HuH-7.5 (cell line): Measurements from ENCODE around the gene CA11.
"Not testable (repeated sequence)": the region's sequence is repeated elsewhere in the genome, so short reads cannot be mapped to it uniquely, and the experiment has no call there.

ENCODE experiments used
- DNase-seq: peaks from one replicate; pipeline ENCODE4 v3.0.0; 2011; ENCODE audit warnings: low spot score

The CA11 gene

DNA sequence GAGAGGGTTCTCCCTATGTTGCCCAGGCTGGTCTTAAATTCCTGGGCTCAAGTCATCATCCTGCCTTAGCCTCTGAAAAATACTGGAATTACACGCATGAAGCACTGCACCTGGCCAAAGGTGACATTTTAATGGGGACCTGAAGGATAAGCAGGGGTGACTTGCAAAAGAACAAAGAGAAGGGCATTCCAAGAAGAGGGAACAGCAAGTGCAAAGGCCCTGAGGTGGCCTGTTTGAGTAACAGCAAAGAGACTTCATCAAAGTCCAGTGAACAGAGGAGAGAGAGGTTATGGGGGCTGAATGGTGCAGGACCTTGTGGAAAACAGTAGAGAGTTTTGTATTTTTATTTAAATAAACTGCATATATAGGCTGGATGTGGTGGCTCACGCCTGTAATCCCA, 4.1 kb downstream of the CA11 start:
- no peak for DNase-seq

DNA sequence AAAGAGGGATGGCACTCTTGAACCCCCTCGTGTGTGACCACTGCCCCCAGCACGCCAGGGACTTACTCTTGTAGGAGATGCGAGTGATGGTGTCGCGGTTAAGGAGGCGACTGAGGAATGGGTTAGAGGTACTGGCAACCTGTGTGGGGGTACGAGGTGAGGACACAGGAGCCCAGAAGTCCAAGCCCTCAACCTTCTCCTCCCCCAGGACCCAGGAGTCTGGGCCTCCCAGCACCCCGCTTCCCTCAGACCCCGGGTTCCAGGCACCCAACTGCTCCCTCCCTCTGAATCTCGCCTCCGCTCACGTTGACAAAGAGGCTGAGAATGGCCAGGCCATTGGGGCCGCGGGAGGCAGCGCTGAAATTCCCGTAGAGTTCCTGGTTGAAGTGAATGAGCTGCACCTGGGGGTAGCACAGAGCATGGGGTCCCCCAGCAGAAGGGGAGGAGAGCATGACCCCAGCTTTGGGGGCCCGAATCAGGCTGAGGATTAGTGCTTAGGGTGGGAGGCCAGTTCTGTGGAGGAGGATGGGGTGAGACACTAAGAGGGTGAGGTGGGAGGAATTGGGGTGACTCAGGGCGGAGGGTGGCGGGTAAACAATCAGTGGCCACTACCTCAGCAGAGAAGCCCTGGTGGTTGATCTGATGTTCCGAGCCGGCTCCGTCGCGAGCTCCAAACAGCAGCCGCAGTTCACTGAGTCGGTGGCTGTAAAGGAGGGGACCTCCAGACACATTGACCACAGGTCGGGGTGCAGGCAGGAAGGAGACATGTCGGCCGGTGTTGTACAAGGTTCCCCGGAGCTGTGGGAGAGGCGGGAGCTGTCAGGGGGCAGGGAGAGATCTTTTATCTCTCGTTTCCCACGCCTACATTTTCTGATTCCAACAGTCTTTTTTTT, 6.3 kb downstream of the CA11 start:
- no peak for DNase-seq

DNA sequence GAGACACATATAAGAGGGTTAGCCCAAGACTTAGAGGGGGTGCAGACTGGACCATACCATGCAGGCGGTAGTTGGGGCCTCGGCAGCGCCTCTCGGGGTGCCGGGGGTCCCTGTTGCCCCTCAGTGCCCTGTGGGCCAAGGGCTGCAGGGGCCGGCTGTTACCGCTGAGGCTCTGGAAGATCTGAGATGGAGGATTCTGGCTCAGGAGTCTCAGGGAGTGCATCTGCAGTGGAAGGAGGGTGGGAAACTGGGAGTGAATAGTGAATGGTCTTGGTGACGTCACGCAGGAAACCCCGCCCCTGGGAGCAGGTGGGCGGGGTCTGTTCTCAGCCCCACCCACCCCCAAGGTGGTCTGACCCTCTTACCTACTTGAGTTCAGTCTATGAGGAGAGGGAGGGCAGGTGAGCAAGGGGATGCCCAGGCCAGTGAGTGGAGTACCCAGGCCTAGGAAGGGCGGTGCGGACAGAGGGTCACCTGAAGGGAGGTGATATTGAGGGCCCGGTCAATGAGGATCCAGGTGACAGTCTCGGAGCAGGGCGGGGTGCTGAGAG, 7.1 kb downstream of the CA11 start:
- DNase-seq = no peak

DNA sequence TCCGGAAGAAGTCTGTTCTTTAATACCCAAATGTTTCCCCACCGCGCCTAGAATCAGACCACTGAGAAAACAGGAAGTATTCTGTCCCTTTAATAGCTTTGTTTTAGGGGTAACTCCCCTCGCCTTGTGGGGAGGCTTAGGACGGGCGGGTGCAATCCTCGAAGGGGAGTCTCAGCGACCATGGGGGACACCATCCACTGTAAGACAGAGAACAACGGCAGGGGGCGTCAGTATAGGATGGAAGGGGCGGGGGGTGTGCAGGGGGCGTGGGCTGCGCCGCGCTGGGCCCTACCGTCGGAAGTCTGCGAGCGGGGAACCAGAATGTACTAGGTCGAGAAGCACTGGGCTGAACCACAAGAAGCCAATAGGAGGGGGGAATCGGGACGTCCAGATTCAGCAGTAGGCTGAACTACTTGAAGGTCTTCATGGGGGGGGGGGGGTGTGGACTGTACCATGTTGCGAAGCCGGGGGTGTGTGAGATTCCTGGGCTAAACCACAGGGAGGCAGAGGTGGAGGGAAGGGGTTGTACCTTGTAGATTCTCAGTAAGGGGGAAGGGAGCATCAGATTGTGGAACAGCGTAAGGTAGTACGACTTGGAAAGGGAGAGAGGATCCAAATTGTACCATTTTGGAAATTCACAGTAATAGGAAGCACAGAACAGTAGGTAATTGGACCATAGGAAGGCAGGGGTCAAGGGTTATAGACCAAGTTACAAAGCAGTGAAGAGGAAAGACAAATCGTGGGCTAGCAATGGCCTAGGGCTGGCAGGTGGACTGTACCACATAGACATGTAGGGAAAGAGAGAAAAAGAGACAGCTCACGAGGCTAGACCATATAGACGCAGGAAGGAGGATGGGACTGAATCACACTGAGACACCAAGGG, 7.8 kb downstream of the CA11 start:
- DNase-seq = peak; percentile 78

DNA sequence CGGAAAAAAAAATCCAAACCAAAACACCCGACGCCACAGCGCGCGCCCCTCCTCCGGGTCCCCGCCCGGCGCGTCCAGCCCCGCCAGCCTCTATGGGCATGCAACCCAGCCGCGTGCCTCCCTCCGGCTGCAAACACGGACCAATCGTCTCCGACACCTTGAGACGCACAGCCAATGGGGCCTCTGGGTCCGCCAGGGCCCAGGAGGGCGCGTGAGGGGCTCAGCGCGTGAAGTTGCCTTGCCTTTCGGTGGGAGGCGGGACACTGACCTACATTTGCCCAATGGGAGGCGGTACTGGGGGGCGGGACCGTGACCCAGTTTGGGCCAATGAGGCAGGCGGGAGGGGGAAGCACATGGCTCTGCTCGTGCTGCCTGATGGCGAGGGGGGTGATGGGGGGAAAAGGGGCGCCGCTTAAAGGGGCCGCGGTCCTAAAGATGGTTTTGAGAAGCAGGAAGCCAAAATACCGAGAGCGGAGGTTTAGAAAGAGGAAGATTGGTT, 8.5 kb downstream of the CA11 start:
- DNase-seq = peak; percentile 97

DNA sequence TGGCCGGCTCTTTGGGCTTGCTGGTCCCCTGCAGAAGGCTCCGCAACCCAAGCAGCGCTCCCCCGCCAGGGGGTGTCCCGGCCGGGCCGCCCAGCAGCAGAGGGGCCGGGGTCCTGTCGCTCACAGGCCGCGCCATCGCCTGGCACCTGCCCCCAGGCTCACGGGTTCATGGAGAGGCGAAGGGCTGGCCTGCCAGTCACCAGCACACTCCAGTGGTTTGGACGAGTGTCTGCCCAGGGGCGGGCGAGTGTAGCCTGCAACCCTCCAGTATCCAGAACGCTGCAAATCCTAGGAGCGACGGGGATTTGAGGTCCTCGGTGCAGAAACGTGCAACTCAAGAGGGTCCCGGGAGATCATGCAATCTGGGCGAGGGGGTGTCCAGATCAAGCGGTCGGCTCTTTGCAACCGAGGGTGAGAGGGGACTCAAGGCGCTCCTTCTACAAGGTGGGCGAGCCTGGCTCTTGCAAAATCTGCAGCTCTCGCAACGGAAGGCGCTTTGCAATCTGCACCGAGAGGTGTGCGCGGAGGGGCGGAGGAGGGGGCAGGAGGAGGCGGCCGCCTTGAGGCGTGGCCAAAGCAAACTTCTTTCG, 9.0 kb downstream of the CA11 start, which contains the start of gene DBP:
TSS of gene DBP (minus strand) at position 521 of the 590 bp plus-strand sequence. CDS start at position 136, 385 bp downstream.
- no peak for DNase-seq

DNA sequence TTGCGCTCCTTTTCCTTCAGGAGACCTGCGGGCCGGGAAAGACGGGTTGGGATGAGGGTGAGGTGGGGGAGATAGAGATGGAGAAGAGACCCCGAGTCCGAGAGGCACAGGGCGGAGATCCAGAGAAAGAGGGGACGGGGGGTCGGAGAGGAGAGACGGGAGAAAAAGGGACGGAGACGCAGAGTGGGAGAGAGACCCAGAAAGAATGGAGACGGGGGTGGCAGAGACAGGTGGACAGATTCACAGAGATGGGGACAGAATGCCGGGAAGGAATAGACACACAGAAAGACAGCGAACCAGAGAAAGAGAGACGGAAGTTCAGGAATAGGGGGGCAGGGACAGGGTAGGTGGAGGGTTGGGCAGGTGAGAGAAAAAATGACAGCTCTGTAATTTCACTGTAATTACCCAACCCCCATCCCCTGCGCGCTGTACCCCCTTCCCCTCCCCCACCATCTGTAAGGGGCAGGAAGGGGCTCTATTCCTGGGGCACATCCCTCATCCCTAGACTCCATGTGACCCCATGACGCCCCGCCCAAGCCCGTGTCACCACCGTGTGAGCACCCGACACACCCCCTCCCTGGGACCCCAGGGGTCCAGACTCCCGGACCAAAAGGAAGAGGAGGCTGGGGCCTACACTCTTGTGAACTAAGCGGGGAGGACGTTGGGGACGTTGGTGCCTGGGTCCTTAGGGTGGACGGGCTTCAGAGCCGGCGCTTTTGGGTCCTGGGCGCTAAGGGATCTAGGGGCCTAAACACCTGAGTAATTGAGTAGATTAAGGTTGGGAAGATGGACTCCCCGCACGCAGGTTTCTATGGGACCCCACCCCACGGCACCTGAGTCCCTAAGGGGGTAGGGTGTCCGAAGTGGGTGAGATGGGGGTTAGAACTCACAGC, 9.8 kb downstream of the CA11 start:
- DNase-seq = no peak

DNA sequence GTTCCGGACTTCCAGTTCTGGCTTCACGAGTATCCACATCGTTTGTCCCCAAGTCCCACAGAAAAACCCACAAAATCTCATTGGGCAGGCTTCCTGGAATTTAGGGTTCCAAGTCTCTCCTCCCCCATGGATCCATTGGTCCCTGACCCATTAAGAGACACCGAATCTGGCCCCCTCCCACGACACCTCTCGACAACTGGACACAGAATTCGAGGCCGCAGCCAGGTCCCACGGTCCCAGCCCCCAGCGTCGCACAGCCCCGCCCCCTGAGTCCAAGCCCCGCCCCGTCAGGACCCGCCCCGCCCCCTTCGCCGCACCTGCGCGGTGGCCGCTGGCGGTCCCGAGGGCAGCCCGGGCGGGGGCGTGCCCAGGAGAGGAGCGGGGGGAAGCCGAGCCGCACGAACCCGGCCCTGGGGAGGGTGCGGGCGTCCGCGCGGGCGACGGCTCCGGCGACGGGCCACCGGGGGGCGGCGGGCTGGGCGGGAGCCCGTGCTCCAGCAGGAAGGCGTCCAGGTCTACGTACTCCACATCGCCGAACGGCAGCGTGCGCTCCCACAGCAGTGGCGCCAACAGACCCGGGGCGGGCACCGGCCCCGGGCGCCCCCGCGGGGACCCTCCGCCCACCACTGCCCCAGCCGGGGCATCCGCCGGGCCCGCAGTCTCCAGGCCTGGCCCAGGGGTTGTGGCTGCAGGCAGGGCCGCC, 10.6 kb downstream of the CA11 start:
- DNase-seq = peak; percentile 86

DNA sequence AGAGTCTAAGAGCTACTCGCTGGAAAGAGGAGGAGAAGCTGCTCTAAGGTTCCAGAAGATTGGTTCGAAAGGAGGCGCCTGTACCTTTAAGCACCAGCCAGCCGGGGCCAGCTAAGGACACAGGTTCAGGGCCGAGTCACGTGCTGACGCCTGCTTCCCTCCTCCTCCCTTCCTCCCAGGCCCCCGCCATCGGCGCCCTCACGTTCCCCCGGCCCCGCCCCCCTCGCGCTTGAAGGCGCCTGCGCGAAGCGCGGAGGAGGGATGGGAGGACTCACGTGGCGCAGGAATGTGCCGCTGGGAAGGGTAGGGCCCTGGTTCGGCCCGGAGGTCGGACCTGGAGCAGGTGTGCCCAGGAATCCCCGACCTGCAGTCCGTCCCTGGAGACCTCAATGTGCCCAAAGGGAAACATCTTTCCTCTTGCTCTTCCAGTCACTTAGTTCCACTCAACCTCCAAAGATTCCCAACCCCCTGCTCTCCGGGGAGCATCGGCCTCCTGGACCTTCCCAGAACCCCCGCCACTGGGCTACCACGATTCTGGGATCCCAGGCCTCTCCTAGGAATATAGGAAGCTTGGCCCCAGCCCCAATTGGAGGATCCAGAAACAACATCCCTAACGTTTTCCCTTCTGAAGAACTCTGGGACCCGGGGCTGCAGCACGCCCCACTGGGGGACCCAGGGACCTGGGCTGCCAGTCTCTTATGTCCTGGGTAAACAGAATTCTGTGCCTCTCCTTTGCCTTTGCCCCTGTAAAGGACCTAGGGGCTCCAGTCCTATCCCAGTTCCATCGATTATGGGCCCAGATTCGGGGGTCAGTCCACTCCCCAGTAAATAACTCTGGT, 11.3 kb downstream of the CA11 start:
- DNase-seq = peak; percentile 96

DNA sequence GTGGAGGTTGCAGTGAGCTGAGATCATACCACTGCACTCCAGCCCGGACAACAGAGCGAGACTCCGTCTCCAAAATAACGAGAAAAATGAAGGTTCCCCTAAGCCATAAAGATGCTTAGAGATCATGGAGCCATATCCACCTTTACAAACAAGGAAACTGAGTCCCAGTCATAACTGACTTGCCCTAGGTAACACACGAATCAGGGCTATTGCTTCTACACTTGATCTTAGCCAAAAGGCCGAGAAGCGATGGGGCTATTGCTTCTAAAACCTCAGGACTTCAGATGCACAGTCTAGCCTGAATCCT, 12.0 kb downstream of the CA11 start:
- DNase-seq = no peak

DNA sequence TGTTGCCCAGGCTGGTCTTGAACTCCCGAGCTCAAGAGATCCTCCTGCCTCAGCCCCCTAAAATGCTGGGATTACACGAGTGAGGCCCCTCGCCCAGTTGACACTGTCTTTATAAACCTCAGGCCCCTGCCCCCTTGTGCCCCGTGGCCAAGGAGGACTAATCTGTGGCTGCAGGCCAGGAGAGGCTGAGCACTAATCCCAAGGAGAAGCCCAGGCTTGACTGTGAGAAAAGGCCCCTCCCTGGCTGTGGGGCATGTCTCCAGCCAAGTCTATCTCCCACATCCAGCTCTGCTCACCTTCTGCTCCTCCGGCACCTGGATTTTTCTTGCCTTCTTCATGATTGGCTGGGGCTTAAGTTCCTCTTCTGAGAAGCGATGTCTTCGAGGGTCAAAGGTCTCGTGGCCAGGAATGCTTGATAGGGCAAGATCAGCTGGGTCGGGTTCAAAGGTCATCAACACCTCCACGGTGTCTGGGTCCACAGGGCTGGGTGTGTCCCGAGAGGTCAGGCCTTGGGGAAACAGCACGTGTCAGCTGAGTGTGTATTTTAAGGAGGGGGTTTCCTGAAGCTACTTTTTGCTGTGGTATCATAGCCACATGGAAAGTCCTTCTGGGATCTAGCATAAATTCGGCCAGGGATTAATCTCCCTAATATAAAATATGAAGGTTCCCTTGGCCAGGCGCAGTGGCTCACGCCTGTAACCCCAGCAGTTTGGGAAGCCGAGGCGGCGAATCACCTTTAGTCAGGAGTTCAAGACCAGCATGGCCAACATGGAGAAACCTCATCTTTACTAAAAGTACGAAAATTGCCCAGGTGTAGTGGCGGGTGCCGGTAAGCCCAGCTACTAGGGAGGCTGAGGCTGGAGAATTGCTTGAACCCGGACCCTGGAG, 12.6 kb downstream of the CA11 start:
- no peak for DNase-seq

DNA sequence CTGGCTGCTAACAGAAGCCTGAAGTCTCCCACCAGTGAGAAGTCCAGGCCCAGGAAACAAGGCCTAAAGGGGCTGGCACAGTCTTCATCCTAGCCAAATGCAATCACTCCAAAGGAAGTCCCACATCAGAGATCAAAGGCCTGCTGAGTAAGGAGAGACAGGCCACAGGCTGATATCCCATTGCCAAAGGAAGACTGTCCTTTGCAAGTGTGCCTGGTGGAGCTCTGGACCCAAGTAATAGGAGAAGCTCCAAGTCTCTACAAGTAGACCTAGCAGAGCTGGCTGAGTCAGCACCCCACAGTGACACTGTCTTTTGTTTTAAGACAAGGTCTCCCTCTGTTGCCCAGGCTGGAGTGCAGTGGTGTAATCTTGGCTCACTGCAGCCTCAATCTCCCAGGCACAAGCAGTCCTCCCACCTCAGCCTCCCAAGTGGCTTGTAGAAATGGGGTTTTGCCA, 13.3 kb downstream of the CA11 start:
- no peak for DNase-seq

DNA sequence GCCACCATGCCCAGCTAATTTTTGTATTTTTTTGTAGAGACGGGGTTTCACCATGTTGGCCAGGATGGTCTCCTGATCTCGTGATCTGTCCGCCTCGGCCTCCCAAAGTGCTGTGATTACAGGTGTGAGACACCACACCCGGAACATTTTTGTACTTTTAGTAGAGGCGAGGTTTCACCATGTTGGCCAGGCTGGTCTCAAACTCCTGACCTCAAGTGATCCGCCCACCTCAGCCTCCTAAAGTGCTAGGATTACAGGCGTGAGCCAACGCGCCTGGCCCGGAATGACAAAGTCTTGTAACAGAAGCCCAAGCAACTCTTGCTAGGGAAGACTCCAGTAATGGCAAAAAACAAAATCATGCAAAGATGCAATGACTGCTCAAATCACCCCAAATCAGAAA, 13.7 kb downstream of the CA11 start:
- not testable (repeated sequence) for DNase-seq

DNA sequence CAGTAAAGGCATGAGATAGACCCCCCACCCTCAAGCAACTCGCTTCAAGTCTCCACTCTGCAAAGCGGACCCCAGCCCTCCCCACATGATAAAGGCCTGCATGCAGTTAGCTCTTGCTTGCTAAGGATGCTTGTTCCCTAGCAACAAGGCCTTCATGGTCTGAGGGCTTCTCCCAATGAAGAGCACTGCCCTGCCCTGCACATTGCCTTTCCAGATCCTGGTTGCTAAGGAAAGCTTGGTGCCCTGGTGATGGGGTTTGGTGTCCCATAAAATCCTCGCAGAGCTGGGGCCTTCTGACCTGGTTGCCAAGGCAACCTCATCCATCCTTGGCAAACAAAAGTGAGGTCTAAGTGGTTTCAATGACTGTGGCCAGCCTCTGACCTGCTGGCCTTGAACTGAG, 14.8 kb downstream of the CA11 start:
- DNase-seq = no peak

DNA sequence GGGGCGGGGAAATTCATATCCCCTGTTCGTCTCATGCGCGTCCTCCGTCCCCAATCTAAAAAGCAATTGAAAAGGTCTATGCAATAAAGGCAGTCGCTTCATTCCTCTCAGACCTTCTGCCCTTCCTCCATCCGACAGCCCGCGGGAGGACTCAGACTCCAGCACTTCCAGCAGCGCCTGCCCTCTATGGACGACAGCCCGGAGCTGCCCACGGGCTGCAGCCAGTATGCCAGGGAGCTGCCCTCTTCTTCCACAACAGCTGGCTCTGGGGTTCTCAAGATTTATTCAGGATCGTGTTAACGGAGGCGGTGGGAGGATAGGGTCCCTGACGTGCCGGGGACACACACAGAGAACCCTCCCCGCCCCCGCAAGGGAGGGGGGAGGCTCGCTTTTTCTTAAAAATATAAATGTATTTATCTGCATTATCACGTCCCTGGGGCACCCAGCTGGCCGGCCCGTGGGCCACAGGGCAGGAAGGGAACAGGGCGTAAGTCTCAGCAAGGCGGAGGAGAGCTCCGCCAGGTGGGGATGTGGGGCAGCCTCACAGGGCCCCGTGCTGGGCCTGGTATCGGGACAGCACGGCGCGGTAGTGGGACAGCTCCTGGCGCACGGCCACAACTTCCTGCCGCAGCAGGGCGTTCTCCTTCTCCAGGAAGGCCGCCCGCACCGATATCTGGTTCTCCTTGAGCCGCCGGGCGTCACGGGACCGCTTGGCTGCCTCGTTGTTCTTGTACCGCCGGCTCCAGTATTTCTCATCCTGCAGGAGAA, 15.5 kb downstream of the CA11 start:
- DNase-seq = no peak

DNA sequence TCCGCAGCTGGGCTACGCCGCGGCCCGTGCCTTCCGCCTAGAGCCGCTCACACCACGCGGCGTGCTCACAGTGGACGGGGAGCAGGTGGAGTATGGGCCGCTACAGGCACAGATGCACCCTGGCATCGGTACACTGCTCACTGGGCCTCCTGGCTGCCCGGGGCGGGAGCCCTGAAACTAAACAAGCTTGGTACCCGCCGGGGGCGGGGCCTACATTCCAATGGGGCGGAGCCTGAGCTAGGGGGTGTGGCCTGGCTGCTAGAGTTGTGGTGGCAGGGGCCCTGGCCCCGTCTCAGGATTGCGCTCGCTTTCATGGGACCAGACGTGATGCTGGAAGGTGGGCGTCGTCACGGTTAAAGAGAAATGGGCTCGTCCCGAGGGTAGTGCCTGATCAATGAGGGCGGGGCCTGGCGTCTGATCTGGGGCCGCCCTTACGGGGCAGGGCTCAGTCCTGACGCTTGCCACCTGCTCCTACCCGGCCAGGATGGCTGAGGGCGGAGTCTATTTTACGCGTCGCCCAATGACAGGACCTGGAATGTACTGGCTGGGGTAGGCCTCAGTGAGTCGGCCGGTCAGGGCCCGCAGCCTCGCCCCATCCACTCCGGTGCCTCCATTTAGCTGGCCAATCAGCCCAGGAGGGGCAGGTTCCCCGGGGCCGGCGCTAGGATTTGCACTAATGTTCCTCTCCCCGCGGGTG, 16.2 kb downstream of the CA11 start:
- DNase-seq = no peak

DNA sequence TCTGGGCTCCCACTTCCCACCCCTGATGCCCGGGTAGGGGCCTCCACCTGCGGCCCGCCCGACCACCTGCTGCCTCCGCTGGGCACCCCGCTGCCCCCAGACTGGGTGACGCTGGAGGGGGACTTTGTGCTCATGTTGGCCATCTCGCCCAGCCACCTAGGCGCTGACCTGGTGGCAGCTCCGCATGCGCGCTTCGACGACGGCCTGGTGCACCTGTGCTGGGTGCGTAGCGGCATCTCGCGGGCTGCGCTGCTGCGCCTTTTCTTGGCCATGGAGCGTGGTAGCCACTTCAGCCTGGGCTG, 16.7 kb downstream of the CA11 start:
- no peak for DNase-seq
